GM23248 (cell line): ENCODE results near the gene DGKG. TPM values are rescaled to one million over a fixed set of nuclear protein-coding genes. Genes with fewer than 3 reads are reported as not detected.

Experiments
- DNase-seq: peaks from one replicate; pipeline ENCODE4 v3.0.0-alpha.2; 2015
- H2AFZ ChIP-seq: fragments of 200-600 bp; sonication (generic); 2 replicates; pipeline ENCODE4 v1.6.1; 2016; ENCODE audit warnings: antibody characterized with exemption
- H3F3A ChIP-seq: fragments of 200-600 bp; sonication (generic); 2 replicates; pipeline ENCODE4 v1.6.1; 2016; ENCODE audit warnings: mild to moderate bottlenecking, antibody characterized with exemption, mixed run types; ENCODE audit not compliant: insufficient read depth
- H3K27ac ChIP-seq: fragments of 200-600 bp; sonication (generic); 2 replicates; pipeline ENCODE4 v1.5.1; 2016; ENCODE audit warnings: mild to moderate bottlenecking
- H3K27me3 ChIP-seq: fragments of 200-600 bp; sonication (generic); replicated peaks from 2 replicates; pipeline ENCODE4 v1.6.1; 2016; ENCODE audit warnings: mild to moderate bottlenecking; ENCODE audit not compliant: insufficient read depth
- H3K36me3 ChIP-seq: fragments of 200-600 bp; sonication (generic); 2 replicates; pipeline ENCODE4 v1.6.1; 2016; ENCODE audit warnings: low read depth, mild to moderate bottlenecking
- H3K4me1 ChIP-seq: fragments of 200-600 bp; sonication (generic); 2 replicates; pipeline ENCODE4 v1.6.1; 2016; ENCODE audit warnings: mild to moderate bottlenecking; ENCODE audit not compliant: insufficient read depth
- H3K4me2 ChIP-seq: fragments of 200-600 bp; sonication (generic); one replicate; pipeline ENCODE4 v1.6.1; 2016; ENCODE audit warnings: mild to moderate bottlenecking; ENCODE audit not compliant: unreplicated experiment
- H3K4me3 ChIP-seq: fragments of 200-600 bp; sonication (generic); 2 replicates; pipeline ENCODE4 v1.5.1; 2016; ENCODE audit warnings: mild to moderate bottlenecking
- H3K79me2 ChIP-seq: fragments of 200-600 bp; sonication (generic); 2 replicates; pipeline ENCODE4 v1.6.1; 2016; ENCODE audit warnings: mild to moderate bottlenecking; ENCODE audit not compliant: insufficient read depth
- H3K9ac ChIP-seq: fragments of 200-600 bp; sonication (generic); 2 replicates; pipeline ENCODE4 v1.6.1; 2016; ENCODE audit warnings: mild to moderate bottlenecking
- H3K9me2 ChIP-seq: fragments of 200-600 bp; sonication (generic); 2 replicates; pipeline ENCODE4 v1.6.1; 2016; ENCODE audit warnings: mixed run types, mild to moderate bottlenecking, moderate library complexity; ENCODE audit not compliant: insufficient read depth
- H3K9me3 ChIP-seq: fragments of 200-600 bp; sonication (generic); one replicate; pipeline ENCODE4 v1.6.1; 2017; ENCODE audit warnings: low read depth
- H4K20me1 ChIP-seq: fragments of 200-600 bp; sonication (generic); 2 replicates; pipeline ENCODE4 v1.6.0; 2016; ENCODE audit not compliant: insufficient read depth
- EZH2 ChIP-seq: fragments of 200-600 bp; sonication (generic); IDR thresholded peaks from 2 replicates; pipeline ENCODE4 v1.6.1; 2018; ENCODE audit warnings: antibody characterized with exemption, mild to moderate bottlenecking; ENCODE audit not compliant: insufficient read depth, poor library complexity, severe bottlenecking
- EZH2phosphoT487 ChIP-seq: fragments of 200-600 bp; sonication (generic); IDR thresholded peaks from 2 replicates; pipeline ENCODE4 v1.6.1; 2018; ENCODE audit warnings: antibody characterized with exemption, moderate library complexity, mild to moderate bottlenecking, low read depth; ENCODE audit not compliant: insufficient read depth
- WGBS, 2 experiments: methylation state at CpG; one replicate each; pipeline ENCODE4 v1.1.6; 2015 to 2017; ENCODE audit warnings: low lambda C conversion rate in 2 of 2, low coverage in 1 of 2; ENCODE audit errors: missing lambda C conversion rate in 2 of 2; 5-methylcytosine and 5-hydroxymethylcytosine counted together
- in situ Hi-C: fragments of 300-500 bp; cut with MboI; formaldehyde crosslinking; loops from 2 replicates; pipeline ENCODE4 v1.15.0; 2020
- polyA plus RNA-seq: library from polyadenylated mRNA; unstranded; fragments of >200 nt; fragmentation: Nextera tagmentation; extraction: Ambion mirVana; gene quantifications from 2 replicates; pipeline ENCODE4 v1.2.1, GENCODE V29; 2016
- total RNA-seq: library from RNA; depleted of rRNA; stranded (reverse); fragments of >200 nt; shearing (Covaris generic); gene quantifications from 2 replicates; pipeline ENCODE4 v1.2.3, GENCODE V29; 2014

Gene DGKG
- total and polyA plus RNA-seq, 2 experiments from 2014 or later, result not detected

DNA sequence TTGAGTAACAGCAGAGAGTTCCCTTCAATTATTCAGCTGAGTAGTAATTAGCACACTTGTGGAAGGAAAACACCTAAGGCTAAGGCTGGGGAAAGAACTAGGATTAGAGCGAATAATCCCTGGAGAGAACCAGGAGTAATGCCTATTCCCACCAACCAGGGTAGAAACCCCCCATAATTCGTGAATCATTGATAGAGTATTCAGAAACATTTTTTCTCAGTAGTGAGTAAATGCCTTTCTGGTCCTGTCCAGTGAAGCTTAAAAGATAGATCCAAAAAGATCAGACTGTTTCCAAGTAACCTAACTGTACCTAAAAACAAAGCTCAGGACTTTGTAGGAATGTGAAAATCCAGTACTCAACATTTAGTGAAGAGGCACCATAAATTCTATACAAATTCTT lies 71.2 kb downstream of the DGKG start:
- no peak overlapping the region for H3K4me2 ChIP-seq
- WGBS, 2 experiments, result 56 to 66% methylated on average over 2 of the region's 2 CpGs
- in situ Hi-C loops, result no loop called here
- no peaks in the 10 kb centered on the region for H3K9me2 ChIP-seq
- TF ChIP-seq EZH2 (no peak), EZH2phosphoT487 (no peak)
- no peaks in the 10 kb centered on the region for H3K9me3 ChIP-seq
- H3K79me2 ChIP-seq, result no peaks in the 10 kb centered on the region
- peaks cover 59% of the 10 kb centered on the region for H3K27me3 ChIP-seq
- no peaks in the 10 kb centered on the region for H3K36me3 ChIP-seq
- peaks cover 21% of the 10 kb centered on the region for H3F3A ChIP-seq
- H3K4me1 ChIP-seq, result peaks cover 18% of the 10 kb centered on the region
- H3K27ac ChIP-seq, result no peak overlapping the region
- no peak overlapping the region for H3K9ac ChIP-seq
- no peak overlapping the region for H3K4me3 ChIP-seq
- no peak for DNase-seq
- H2AFZ ChIP-seq, result no peak overlapping the region
- H4K20me1 ChIP-seq, result no peaks in the 10 kb centered on the region

DNA sequence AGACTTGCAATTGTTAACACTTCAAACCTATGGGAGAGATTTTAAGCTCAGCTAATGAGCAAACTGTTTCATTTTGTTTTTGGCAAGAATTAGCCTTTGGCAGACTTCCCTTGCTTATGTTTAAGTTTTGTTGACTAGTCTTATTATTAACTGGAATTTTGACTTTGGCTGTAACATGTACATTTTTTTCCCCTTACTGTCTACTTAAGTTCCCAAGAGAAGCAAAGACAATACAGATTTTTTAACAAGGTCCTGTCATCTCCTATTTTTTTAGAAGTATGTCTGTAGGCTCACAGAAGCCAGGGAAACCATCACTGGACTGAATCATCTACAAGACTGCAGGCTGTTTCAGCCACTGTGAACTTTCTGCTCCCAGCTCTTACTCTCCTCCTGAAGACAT lies 74.3 kb downstream of the DGKG start:
- H3K9me3 ChIP-seq, result no peaks in the 10 kb centered on the region
- in situ Hi-C loops, result no loop called here
- no peak overlapping the region for H3K9ac ChIP-seq
- peak; percentile 98 for TF ChIP-seq EZH2phosphoT487
- no peak for TF ChIP-seq EZH2
- H3K79me2 ChIP-seq, result no peaks in the 10 kb centered on the region
- H3K4me1 ChIP-seq, result peaks cover 26% of the 10 kb centered on the region
- no peak overlapping the region for H2AFZ ChIP-seq
- H3K9me2 ChIP-seq, result no peaks in the 10 kb centered on the region
- H3K4me2 ChIP-seq, result peak overlapping the region; percentile 75
- peaks cover 39% of the 10 kb centered on the region for H3F3A ChIP-seq
- peaks cover 32% of the 10 kb centered on the region for H3K27me3 ChIP-seq
- DNase-seq, result peak; percentile 92
- no peaks in the 10 kb centered on the region for H3K36me3 ChIP-seq
- H4K20me1 ChIP-seq, result no peaks in the 10 kb centered on the region
- H3K4me3 ChIP-seq, result peak overlapping the region; percentile 34; the same call in 1 of the 2 replicates
- H3K27ac ChIP-seq, result peak overlapping the region; percentile 37

DNA sequence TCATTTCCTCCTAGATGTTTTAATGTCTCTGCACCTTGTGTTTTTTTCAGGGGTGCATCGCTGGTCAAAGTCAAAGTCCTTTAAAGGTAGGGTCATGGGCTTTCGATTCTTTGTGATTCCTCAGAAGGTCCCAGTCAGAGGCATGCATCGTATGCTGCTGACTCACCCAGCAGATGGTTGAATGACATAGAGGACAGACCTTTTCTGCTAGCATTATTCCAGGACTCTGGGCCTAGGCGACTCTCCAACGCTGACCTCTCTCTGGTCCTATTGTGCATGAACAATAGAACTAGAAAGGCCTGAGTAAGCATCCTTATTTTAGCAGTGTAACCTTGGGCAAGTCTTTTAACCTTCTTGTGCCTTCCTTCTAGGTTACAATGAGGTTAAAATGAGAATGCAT lies 75.9 kb downstream of the DGKG start:
- DNase-seq, result peak; percentile 17
- H3K27me3 ChIP-seq, result peaks cover 18% of the 10 kb centered on the region
- H3K4me3 ChIP-seq, result no peak overlapping the region
- no peaks in the 10 kb centered on the region for H3K9me2 ChIP-seq
- peaks cover 34% of the 10 kb centered on the region for H3K4me1 ChIP-seq
- H3K9ac ChIP-seq, result no peak overlapping the region
- no peaks in the 10 kb centered on the region for H3K9me3 ChIP-seq
- H3K36me3 ChIP-seq, result no peaks in the 10 kb centered on the region
- no peak overlapping the region for H2AFZ ChIP-seq
- no peak overlapping the region for H3K4me2 ChIP-seq
- no peak overlapping the region for H3K27ac ChIP-seq
- 70 to 78% methylated on average over 5 of the region's 5 CpGs for WGBS, 2 experiments
- peaks cover 45% of the 10 kb centered on the region for H3F3A ChIP-seq
- H4K20me1 ChIP-seq, result no peaks in the 10 kb centered on the region
- no peak for TF ChIP-seq EZH2
- TF ChIP-seq EZH2phosphoT487, result no peak
- in situ Hi-C loops, result no loop called here
- no peaks in the 10 kb centered on the region for H3K79me2 ChIP-seq

DNA sequence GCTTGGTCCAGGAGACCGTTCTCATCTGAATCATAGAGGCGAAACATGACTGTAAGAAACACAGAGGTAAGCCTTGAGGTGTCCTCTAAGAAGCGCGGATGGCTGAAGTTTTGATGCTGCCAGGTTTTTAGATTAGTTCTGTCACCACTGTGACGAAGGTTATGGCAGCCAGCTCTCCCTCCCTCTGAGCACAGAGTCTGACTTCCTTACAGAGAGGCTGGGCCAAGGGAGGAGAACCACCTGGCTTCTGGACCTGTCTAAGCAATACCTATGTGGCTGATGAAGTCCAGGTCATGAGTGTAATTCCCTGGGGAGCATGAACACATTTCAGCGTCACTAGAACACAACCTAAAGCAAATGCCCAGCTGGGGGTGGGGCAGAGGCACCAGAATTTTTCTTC lies 77.4 kb downstream of the DGKG start:
- Histone ChIP-seq H3K27ac (no peak overlapping the region), H3F3A (peaks cover 49% of the 10 kb centered on the region), H3K4me2 (no peak overlapping the region), H2AFZ (no peak overlapping the region), H3K9me3 (no peaks in the 10 kb centered on the region), H4K20me1 (no peaks in the 10 kb centered on the region), H3K4me3 (no peak overlapping the region), H3K27me3 (peaks cover 3% of the 10 kb centered on the region), H3K9me2 (no peaks in the 10 kb centered on the region), H3K79me2 (no peaks in the 10 kb centered on the region), H3K9ac (no peak overlapping the region), H3K4me1 (peaks cover 40% of the 10 kb centered on the region), H3K36me3 (no peaks in the 10 kb centered on the region)
- no peak for TF ChIP-seq EZH2
- no peak for TF ChIP-seq EZH2phosphoT487
- no peak for DNase-seq
- in situ Hi-C loops, result no loop called here
- 98% methylated on average over 6 of the region's 6 CpGs for WGBS, 2 experiments

DNA sequence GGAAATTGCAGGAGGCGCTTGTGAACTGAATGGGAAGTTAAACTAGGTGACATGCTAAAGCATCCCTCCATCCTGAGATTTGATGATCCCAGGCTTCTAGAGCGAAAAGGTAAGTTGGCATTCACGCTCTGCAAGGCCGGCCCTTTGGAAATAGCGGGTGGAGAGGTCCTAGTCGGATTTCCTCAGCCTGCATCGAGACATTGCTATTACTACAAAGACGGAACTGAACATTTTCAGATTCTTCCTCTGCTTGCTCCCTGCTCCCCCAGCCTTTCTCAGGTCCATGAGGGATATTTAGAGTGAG lies 77.7 kb downstream of the DGKG start:
- no peaks in the 10 kb centered on the region for H4K20me1 ChIP-seq
- DNase-seq, result no peak
- WGBS, 2 experiments, result 97 to 100% methylated on average over 8 of the region's 8 CpGs
- no peak overlapping the region for H3K4me3 ChIP-seq
- H3K9ac ChIP-seq, result no peak overlapping the region
- TF ChIP-seq EZH2phosphoT487, result no peak
- TF ChIP-seq EZH2, result no peak
- H3F3A ChIP-seq, result peaks cover 49% of the 10 kb centered on the region
- H3K9me3 ChIP-seq, result no peaks in the 10 kb centered on the region
- no peaks in the 10 kb centered on the region for H3K36me3 ChIP-seq
- no peaks in the 10 kb centered on the region for H3K79me2 ChIP-seq
- H3K4me1 ChIP-seq, result peaks cover 40% of the 10 kb centered on the region
- H3K9me2 ChIP-seq, result no peaks in the 10 kb centered on the region
- in situ Hi-C loops, result no loop called here
- H3K27ac ChIP-seq, result no peak overlapping the region
- no peak overlapping the region for H2AFZ ChIP-seq
- H3K4me2 ChIP-seq, result no peak overlapping the region
- H3K27me3 ChIP-seq, result no peaks in the 10 kb centered on the region
